K562 (cell line): ENCODE measurements around the gene POLR3K. TPM values are rescaled to one million over a fixed set of nuclear protein-coding genes. Genes with fewer than 3 reads are reported as not detected.
A peak's percentile ranks its signal among the peaks of the same experiment; 100 is the strongest.

ENCODE experiments used
- BHLHE40 ChIP-seq: IDR thresholded peaks from 2 replicates; pipeline ENCODE4 v1.6.1; 2011; ENCODE audit warnings: low read length, improper control_type of control experiment
- CBX3 ChIP-seq, 2 experiments: IDR thresholded peaks; 1 replicate in 1 of 2; 2 replicates in 1 of 2; pipeline ENCODE4 v1.6.1; 2012; ENCODE audit warnings: inconsistent platforms in 2 of 2, low read length in 2 of 2, borderline replicate concordance in 1 of 2, control low read depth in 1 of 2
- CBX8 ChIP-seq: fragments of 200-600 bp; sonication (generic); IDR thresholded peaks from 2 replicates; pipeline ENCODE4 v1.6.1; 2012; ENCODE audit warnings: borderline replicate concordance, mixed run types, low read depth, mild to moderate bottlenecking, moderate library complexity, mixed read lengths, low read length, control low read depth, inconsistent platforms; ENCODE audit not compliant: poor library complexity, severe bottlenecking; ENCODE audit errors: extremely low read depth
- EP300 ChIP-seq: IDR thresholded peaks from 2 replicates; pipeline ENCODE4 v1.6.1; 2012; ENCODE audit warnings: low read length, improper control_type of control experiment
- FOXK2 ChIP-seq, 2 experiments: fragments of 450-650 bp; IDR thresholded peaks in 1 of 2; conservative IDR thresholded peaks in 1 of 2; 2 replicates each; pipeline ENCODE4 v1.6.1; 2016; ENCODE audit warnings: low read depth in 2 of 2, mild to moderate bottlenecking in 1 of 2
- GATA2 ChIP-seq: sonication (generic); formaldehyde crosslinking; IDR thresholded peaks from 2 replicates; pipeline ENCODE4 v1.4.0; 2020; ENCODE audit warnings: mild to moderate bottlenecking, missing genetic modification reagents
- HDAC2 ChIP-seq: fragments of 450-650 bp; IDR thresholded peaks from 2 replicates; pipeline ENCODE4 v1.6.1; 2016; ENCODE audit warnings: mild to moderate bottlenecking
- KDM4B ChIP-seq, 2 experiments: fragments of 450-650 bp in 1 of 2; sonication (generic) in 1 of 2; IDR thresholded peaks; 2 replicates each; pipeline ENCODE4 v1.6.1; 2016 to 2017; ENCODE audit warnings: borderline replicate concordance in 2 of 2, antibody characterized with exemption in 1 of 2, low read depth in 1 of 2, mild to moderate bottlenecking in 1 of 2
- KLF13 ChIP-seq: fragments of 450-650 bp; IDR thresholded peaks from 2 replicates; pipeline ENCODE4 v1.6.1; 2016; ENCODE audit warnings: missing genetic modification characterization, low read depth, mild to moderate bottlenecking, missing compliant biosample characterization, moderate library complexity, borderline replicate concordance
- MEF2D ChIP-seq: conservative IDR thresholded peaks from 2 replicates; pipeline ENCODE4 v1.6.1; 2016; ENCODE audit warnings: low read depth, missing genetic modification characterization, missing compliant biosample characterization
- NR4A1 ChIP-seq, 2 experiments: fragments of 250-450 bp in 1 of 2; fragments of 450-650 bp in 1 of 2; sonication (Bioruptor Pico) in 1 of 2; IDR thresholded peaks; 2 replicates each; pipeline versions ENCODE4 v1.4.0 to v1.6.1; 2016 to 2020; ENCODE audit warnings: mild to moderate bottlenecking in 2 of 2, missing compliant biosample characterization in 1 of 2, missing genetic modification characterization in 1 of 2, moderate library complexity in 1 of 2
- NRF1 ChIP-seq, 2 experiments: fragments of 450-650 bp; IDR thresholded peaks in 1 of 2; conservative IDR thresholded peaks in 1 of 2; 2 replicates each; pipeline ENCODE4 v1.6.1; 2014; ENCODE audit warnings: mild to moderate bottlenecking in 2 of 2
- PHF8 ChIP-seq: fragments of 200-600 bp; sonication (generic); IDR thresholded peaks from 2 replicates; pipeline ENCODE4 v1.6.1; 2012; ENCODE audit warnings: mixed run types, mild to moderate bottlenecking, inconsistent platforms, low read length, moderate library complexity, borderline replicate concordance
- POLR3G ChIP-seq: IDR thresholded peaks from 2 replicates; pipeline ENCODE4 v1.6.1; 2011; ENCODE audit not compliant: insufficient read length, insufficient replicate concordance; ENCODE audit errors: extremely low read depth
- SLC30A9 ChIP-seq: fragments of 250-450 bp; sonication (Bioruptor Pico); IDR thresholded peaks from 2 replicates; pipeline ENCODE4 v1.8.0; 2022; ENCODE audit warnings: mild to moderate bottlenecking, moderate library complexity
- SMAD1 ChIP-seq: fragments of 150-350 bp; IDR thresholded peaks from 2 replicates; pipeline ENCODE4 v1.6.1; 2014; ENCODE audit warnings: low read length, low read depth; ENCODE audit not compliant: partially characterized antibody
- ZKSCAN1 ChIP-seq: fragments of 150-350 bp; IDR thresholded peaks from 2 replicates; pipeline ENCODE4 v1.6.1; 2016; ENCODE audit warnings: low read depth, low read length
- ZNF384 ChIP-seq: IDR thresholded peaks from 2 replicates; pipeline ENCODE4 v1.6.1; 2012; ENCODE audit warnings: low read depth, low read length, improper control_type of control experiment
- ZNF398 ChIP-seq: fragments of 250-450 bp; sonication (Bioruptor Pico); IDR thresholded peaks from 2 replicates; pipeline ENCODE4 v1.8.0; 2021; ENCODE audit warnings: moderate library complexity, mild to moderate bottlenecking, inconsistent platforms
- polyA plus RNA-seq, 8 experiments: library from polyadenylated mRNA; depleted of rRNA in 4 of 8; stranded (reverse) in 5 of 8; unstranded in 3 of 8; fragments of >200 nt; fragmentation: Nextera tagmentation in 2 of 8; fragmentation: Illumina TruSeq in 1 of 8; extraction: Ambion mirVana in 2 of 8; extraction: Trizol in 1 of 8; gene quantifications; 2 replicates each; pipeline versions ENCODE4 v1.2.1 to v1.2.3, GENCODE V29; 2011 to 2014; ENCODE audit warnings: inconsistent platforms in 1 of 8, missing spikeins in 1 of 8
- total RNA-seq, 7 experiments: library from RNA; depleted of rRNA in 6 of 7; stranded (reverse); fragments of >200 nt in 6 of 7; fragmentation: Illumina TruSeq in 2 of 7; extraction: Trizol in 2 of 7; gene quantifications; 2 replicates each; pipeline versions ENCODE4 v1.2.1 to v1.2.3, GENCODE V29; 2011 to 2021; ENCODE audit warnings: low replicate concordance in 1 of 7
- TF ChIP-seq, protein P1 (sequence below): fragments of 250-450 bp; sonication (Bioruptor Pico); IDR thresholded peaks from 2 replicates; pipeline ENCODE4 v1.8.0; 2021; ENCODE audit warnings: mild to moderate bottlenecking, moderate library complexity
- TF ChIP-seq, protein P2 (sequence below): fragments of 450-650 bp; IDR thresholded peaks from 2 replicates; pipeline ENCODE4 v1.6.1; 2016

POLR3K gene
- total and polyA plus RNA-seq, 9 of the 15 experiments (the other 6 are each of a cell fraction or from before 2014, with no cell fraction given) = 42.1 to 315 (median 86.7) TPM

DNA sequence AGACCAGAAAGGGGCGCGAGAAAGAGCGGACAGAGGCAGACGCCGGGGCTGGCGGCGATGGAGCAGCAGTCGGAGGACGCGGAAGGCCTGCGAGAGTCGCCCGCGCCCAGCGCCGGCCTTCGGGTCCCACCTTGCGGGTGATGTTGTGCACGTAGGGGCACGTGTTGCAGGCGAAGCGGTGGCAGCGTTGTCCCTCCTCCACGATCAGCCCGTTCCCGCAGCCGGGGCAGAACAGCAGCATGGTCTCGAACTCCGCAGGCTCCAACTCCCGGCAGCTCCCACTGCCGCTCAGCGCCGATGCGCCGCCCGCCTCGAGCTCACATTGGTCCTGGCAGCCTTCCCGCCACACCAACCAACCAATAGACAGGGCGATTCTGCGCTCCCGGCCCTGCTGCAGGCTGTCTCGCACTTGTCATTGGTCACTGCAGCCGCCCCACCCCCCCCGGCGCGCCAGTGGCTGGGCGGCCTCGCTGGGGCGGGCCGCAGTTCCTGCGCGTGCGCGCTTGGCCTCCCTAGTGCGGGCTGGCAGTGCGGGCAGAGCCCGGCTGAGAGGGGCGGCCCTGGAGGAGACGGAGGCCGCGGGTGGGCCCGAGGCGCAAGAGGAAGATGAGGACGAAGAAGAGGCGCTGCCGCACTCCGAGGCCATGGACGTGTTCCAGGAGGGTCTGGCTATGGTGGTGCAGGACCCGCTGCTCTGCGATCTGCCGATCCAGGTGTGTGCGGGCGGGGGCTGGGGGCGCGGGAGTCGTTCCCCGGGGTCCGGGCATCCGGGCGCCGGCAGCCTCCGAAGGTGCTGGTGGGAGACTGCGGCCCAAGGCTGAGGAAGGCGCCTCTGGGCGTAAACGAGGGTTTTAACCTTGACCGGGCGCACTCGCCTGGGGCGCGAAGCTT lies at the start of gene POLR3K, which contains the start of gene SNRNP25 (continued):
- TF ChIP-seq POLR3G = no peak
- TF ChIP-seq CBX3 (IDR thresholded peaks at IDR 0.05; ENCODE audit: borderline replicate concordance in 1 of 2, low read length in 2 of 2) = peak in 1 of 2 experiments; percentile 73; a peak in 1 of 3 replicates
- no peak for TF ChIP-seq SMAD1
- TF ChIP-seq CBX8 = no peak
- no peak for TF ChIP-seq HDAC2
- peak; percentile 90; the same call in 1 of the 2 replicates for TF ChIP-seq PHF8
- no peak for TF ChIP-seq KLF13
- TF ChIP-seq MEF2D (tag) = no peak
- TF ChIP-seq NRF1 (conservative IDR thresholded peaks at IDR 0.05 in 1 of 2, IDR thresholded peaks at IDR 0.05 in 1 of 2) = peak; percentile 92 to 93
- TF ChIP-seq SLC30A9 (CRISPR knock-in tag) = no peak
- no peak for TF ChIP-seq ZNF384
- TF ChIP-seq NR4A1 (CRISPR knock-in tag; IDR thresholded peaks at IDR 0.05) = no peak
- TF ChIP-seq NR4A1 (tag; IDR thresholded peaks at IDR 0.05) = no peak
- peak; percentile 55 for TF ChIP-seq BHLHE40
- no peak for TF ChIP-seq EP300
- TF ChIP-seq ZNF398 (CRISPR knock-in tag) = no peak
- TF ChIP-seq ZKSCAN1 = no peak
- no peak for TF ChIP-seq KDM4B (IDR thresholded peaks at IDR 0.05; ENCODE audit: borderline replicate concordance in 2 of 2, low read depth in 1 of 2)
- TF ChIP-seq, protein P1, sequence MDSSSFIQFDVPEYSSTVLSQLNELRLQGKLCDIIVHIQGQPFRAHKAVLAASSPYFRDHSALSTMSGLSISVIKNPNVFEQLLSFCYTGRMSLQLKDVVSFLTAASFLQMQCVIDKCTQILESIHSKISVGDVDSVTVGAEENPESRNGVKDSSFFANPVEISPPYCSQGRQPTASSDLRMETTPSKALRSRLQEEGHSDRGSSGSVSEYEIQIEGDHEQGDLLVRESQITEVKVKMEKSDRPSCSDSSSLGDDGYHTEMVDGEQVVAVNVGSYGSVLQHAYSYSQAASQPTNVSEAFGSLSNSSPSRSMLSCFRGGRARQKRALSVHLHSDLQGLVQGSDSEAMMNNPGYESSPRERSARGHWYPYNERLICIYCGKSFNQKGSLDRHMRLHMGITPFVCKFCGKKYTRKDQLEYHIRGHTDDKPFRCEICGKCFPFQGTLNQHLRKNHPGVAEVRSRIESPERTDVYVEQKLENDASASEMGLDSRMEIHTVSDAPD (CRISPR knock-in tag) = no peak
- no peak for TF ChIP-seq FOXK2 (conservative IDR thresholded peaks at IDR 0.05 in 1 of 2, IDR thresholded peaks at IDR 0.05 in 1 of 2; ENCODE audit: low read depth in 2 of 2)
- no peak for TF ChIP-seq GATA2 (CRISPR knock-in tag)
- TF ChIP-seq, protein P2, sequence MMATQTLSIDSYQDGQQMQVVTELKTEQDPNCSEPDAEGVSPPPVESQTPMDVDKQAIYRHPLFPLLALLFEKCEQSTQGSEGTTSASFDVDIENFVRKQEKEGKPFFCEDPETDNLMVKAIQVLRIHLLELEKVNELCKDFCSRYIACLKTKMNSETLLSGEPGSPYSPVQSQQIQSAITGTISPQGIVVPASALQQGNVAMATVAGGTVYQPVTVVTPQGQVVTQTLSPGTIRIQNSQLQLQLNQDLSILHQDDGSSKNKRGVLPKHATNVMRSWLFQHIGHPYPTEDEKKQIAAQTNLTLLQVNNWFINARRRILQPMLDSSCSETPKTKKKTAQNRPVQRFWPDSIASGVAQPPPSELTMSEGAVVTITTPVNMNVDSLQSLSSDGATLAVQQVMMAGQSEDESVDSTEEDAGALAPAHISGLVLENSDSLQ = peak; percentile 97
